NCI-H1092 (cell line): ENCODE data around the gene PLPP6.

ENCODE experiments used
- DNase-seq: peaks from one replicate; lab custom pipeline; 2025; lab: John Stamatoyannopoulos, UW

Gene PLPP6

GRCh38 chr9:4700091-4700490 is 38.0 kb downstream of the PLPP6 start:
- DNase-seq: no peak

DNA sequence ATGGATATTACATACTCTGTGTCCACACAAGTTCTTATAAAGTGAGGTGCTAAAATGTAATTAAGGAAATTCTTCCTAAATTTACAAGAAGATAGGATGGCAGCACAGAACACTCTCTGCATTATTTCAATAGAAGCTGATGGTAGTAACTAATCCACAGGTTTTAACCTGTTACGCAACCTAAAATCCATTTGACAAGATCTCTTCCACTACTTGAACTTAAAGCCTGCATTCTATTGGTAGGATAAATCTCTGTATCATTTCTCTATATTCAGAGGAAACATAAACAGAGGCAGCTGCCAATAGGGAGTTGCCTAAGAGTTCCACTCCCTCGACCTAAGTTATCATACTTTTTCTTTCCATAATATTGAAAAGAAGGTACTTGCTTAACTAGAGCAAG is 38.8 kb downstream of the PLPP6 start:
- DNase-seq: no peak

DNA sequence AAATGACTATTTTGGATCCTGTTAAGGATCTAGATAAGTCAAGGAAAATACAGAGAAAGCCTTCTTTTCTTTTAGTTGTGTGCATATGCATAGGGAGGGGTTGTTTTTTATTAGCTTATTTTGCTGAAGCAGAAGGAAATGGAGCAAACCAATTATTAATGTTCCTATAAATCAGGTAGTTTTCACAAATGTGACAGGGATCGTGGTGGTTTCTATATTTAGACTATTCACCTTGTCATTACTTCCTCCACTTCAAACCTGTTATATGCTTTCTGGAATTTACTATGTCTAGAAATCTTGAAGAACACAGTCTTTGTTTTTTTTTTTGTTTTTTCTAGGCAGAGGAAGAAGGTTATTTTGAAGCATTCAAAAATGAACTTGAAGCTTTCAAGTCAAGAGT is 39.4 kb downstream of the PLPP6 start:
- DNase-seq: no peak

GRCh38 chr9:4704129-4704528 is 42.0 kb downstream of the PLPP6 start:
- DNase-seq: no peak

DNA sequence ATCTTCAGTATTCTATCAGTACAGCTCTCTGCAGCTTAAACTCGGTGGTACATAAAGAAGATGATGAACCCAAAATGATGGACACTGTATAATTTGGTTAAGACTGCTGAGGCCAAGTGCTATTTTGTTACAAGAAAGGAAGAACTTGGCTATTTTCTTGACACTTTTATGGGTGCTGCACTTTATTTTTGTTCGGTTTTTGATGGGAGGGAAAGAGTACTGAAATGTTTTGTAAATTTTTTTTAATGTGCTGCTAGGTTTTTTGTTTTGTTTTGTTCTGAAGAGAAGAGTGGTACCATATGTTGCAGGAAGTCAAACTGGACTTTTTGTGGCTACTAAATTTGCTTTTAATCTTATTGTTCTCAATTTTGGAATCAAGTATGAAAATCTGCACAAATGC is 43.9 kb downstream of the PLPP6 start:
- DNase-seq: no peak

DNA sequence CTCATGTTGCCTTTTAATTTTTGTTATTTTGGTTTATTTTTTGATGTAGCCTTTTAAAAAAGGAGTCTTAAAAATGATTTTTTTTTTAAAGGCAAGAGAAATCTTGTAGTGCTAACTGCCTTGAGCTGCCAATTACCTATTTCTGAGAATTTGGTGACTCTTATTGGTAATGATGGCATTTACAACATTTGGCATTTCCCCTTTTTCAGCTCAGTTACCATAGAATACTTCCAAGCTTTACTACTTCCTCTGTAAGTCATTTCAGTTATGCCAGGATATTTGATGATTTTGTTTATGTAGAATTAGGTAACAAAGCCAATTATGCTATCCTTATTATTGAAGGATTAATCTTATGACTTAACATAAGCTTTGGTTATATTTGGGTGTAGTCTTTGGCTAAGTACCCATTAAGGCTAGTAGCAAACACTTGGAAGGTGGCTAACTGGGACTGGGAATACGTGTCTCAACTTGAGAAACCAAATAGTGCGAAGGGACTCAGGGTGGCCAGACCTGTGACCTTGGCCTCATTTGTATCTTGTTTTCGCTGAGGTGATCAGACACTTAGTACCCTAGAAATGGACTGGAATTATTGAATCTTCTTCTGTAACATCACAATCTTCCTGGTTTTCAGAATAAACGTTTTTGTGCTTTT is 45.0 kb downstream of the PLPP6 start:
- no peak for DNase-seq

- DNase-seq: no peak
Measured at GRCh38 chr9:4709380-4709779, 47.3 kb downstream of the PLPP6 start.

GRCh38 chr9:4713849-4714248 is 51.8 kb downstream of the PLPP6 start:
- DNase-seq: no peak

DNA sequence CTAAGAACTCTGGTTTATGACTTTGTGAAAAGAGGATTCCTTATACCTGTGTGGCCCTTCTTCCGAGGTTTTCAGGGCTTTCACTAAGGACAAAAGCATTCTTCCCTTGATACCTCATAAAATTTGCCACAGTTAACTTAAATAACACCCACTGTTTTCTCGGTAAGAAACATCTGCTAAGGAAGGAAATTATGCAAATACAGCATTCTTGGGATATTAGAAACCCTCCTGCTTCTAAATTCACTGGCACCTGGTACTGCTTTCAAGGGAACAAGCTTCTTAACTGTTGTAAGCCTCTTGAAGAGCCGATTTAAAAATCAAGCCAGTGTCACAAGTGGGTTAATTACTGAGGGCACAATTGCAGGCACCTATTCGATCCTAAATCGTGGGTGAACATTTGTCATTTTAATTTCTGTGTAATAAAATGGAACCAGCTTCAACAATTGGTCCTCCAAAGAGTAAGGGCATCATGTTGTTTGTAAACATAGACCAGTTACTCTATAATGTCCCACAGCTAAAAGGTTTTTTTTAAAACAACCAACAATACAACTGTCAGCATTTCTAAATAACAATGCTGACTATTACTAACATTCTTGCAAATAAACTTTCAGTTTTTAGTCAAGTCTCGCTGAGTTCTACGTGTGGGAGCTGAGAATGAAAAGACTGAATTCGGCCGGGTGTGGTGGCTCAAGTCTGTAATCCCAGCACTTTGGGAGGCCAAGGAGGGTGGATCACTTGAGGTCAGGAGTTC is 52.3 kb downstream of the PLPP6 start:
- no peak for DNase-seq
